ENCODE results near the gene FAM241B.

FAM241B gene

DNA sequence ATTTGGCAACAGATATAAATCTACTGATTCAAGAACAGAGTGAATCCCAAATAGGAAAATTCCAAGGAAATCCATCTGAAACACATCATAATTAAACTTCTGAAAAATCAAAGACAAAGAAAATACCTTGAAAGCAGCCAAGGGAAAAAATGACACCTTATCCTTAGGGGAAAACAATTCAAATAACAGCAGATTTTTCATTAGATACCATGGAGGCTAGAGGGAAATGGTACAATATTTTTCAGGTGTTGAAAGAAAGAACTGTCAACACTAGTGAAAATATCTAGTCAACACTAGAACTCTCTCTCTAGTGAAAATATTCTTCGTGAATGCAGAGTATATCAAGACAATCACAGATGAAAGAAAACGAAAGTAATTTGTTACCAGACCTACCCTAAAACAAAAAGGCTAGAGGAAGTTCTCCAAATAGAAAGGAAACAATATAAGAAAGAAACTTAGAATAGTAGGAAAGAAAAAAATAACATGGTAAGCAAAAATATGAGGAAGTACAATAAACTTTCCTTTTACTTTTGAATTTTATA lies 5.7 kb upstream of the FAM241B start:
- no peak for DNase-seq (ENCODE audit: low read depth in 1 of 2, low spot score in 1 of 2)
- in situ Hi-C loops (cut with HindIII; ENCODE audit: low pct_unique_long_range_greater_than_20kb, low sequenced_read_pairs): no loop called here
- no peak for TF ChIP-seq JUND (IDR thresholded peaks at IDR 0.05; ENCODE audit: low read depth)

DNA sequence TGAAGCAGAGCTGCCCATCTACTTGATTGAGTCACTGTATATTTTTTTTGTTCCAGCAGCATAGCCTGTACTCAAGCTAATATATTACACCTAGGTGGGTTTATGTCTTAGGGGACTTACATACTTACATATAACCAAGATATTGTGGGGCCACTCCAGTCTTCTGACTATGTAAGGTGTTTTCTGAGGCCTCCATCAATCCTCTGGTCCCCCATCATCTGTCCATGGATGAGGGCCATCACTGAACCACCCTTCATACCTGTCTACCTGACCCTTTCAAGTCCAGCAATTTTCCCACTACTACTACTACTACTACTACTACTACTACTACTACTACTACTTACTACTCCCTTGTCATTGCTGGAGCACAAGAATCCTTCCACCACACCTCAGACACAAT lies 3.2 kb upstream of the FAM241B start:
- TF ChIP-seq JUND (IDR thresholded peaks at IDR 0.05; ENCODE audit: low read depth): no peak
- DNase-seq (ENCODE audit: low read depth in 1 of 2, low spot score in 1 of 2): no peak
- in situ Hi-C loops (cut with HindIII; ENCODE audit: low pct_unique_long_range_greater_than_20kb, low sequenced_read_pairs): no loop called here

DNA sequence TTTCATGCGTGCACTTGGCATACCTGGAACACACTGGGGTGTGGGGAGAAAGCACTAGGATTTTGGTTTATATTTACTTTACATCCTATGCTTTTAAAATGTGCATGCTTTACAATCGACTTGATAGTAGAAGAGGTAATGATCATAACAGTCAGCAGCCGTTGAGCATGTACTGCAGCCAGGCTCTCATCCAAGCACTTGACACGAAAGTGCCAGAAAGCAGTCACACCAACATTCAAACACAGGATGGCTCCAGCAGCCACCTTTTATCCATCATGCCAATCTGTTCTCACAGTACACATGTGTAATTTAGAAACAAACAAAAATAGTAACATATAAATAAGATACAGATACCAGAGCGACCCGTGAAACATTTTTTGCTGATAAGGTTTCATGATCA lies 1.2 kb upstream of the FAM241B start:
- in situ Hi-C loops (cut with HindIII; ENCODE audit: low pct_unique_long_range_greater_than_20kb, low sequenced_read_pairs): no loop called here
- DNase-seq (ENCODE audit: low read depth in 1 of 2, low spot score in 1 of 2): no peak
- TF ChIP-seq JUND (IDR thresholded peaks at IDR 0.05; ENCODE audit: low read depth): no peak

DNA sequence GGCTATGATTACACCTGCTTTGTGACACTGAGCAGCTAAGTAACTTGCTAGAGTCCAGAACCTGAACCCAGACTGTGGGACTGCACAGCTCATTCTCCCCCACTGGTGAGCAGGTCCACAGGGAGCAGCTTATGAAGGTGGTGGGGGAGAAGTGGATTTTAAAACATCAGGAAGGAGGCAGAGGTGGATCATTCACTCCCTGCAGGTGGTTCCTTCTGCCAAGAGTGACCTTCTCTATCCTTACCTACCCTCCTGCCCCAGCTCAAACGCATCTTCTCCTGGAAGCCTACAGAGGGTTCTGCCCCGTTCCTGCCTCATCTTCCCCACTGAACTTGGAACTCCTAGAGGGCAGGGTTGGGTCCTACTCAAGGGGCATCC lies 539 bp upstream of the FAM241B start:
- TF ChIP-seq JUND (IDR thresholded peaks at IDR 0.05; ENCODE audit: low read depth): no peak
- no peak for DNase-seq (ENCODE audit: low read depth in 1 of 2, low spot score in 1 of 2)
- in situ Hi-C loops (cut with HindIII; ENCODE audit: low pct_unique_long_range_greater_than_20kb, low sequenced_read_pairs): no loop called here

DNA sequence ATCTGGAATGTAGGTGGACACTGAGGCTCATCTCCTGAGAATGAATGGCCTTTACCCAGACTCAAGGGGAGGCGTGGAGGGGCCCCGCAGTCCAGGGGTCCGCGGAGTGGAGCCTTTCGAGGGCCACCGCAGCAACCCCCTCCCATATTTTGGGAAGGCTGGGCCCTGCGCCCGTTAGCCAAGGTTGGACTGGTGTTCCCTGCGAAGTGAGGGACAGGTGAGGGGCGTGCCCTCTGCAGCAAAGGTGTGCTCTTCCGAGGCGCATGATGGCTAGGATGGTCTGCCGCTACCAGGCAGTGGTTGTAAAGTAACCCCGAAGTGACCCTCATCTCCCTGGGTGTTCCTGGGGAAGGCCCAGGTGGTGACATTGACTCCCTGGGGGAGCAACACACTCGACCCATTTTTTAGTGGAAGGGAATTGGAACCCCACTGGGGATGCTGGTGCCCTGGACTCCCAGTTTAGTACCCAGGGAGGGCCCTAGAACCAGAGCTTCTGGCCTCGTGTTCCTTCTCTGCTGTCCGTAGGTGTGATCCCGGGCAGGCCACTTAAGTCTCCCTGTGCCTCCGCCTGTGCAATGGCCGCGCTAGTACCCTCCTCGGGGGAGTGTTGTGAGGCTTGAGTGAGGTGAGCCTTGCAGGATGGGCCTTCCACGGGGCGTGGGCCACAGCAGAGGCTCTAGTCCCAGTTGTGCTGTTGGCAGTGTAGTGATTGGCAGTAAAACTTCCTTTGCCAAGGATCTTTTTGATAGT lies 779 bp downstream of the FAM241B start:
- no peak for DNase-seq (ENCODE audit: low read depth in 1 of 2, low spot score in 1 of 2)
- in situ Hi-C loops (cut with HindIII; ENCODE audit: low pct_unique_long_range_greater_than_20kb, low sequenced_read_pairs): no loop called here
- no peak for TF ChIP-seq JUND (IDR thresholded peaks at IDR 0.05; ENCODE audit: low read depth)

DNA sequence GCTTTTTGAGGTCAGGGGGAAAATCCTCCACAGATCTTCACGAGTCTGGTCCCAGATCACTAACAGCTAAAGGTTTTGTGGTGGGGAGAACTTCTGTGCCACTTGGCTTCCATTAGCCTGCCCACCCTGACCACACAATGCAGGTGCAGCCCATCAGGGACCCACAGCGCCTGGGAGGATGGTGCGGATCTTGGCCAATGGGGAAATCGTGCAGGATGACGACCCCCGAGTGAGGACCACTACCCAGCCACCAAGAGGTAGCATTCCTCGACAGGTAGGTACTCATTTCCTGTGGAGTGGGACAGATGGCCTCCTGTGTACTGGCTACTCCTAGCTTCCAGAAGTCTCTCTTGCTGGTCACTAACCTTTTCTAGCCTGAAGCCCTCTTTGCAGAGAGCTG lies 1.5 kb downstream of the FAM241B start:
- TF ChIP-seq JUND (IDR thresholded peaks at IDR 0.05; ENCODE audit: low read depth): no peak
- DNase-seq (ENCODE audit: low read depth in 1 of 2, low spot score in 1 of 2): no peak
- in situ Hi-C loops (cut with HindIII; ENCODE audit: low pct_unique_long_range_greater_than_20kb, low sequenced_read_pairs): no loop called here

DNA sequence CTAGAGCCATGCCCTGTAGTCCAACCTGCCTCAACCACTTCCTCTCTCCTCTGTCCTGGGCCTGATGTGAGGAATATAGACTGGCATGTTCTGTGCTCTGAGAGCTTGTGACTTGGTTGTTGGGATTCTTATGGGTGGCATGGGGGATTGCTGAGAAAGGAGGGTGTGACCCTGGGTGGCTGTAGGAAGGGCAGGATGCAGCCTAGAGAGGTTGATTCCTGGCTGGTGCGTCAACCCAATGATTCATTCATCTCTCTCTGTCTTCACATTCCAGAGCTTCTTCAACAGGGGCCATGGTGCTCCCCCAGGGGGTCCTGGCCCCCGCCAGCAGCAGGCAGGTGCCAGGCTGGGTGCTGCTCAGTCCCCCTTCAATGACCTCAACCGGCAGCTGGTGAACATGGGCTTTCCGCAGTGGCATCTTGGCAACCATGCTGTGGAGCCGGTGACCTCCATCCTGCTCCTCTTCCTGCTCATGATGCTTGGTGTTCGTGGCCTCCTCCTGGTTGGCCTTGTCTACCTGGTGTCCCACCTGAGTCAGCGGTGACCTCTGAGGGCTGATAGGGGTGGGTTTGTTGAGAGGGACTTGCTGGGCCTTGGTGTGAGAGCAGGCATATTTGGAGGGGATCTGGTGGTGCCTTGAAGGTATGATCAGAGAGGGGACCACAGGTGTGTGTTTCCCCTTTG lies 2.6 kb downstream of the FAM241B start:
- DNase-seq (ENCODE audit: low read depth in 1 of 2, low spot score in 1 of 2): no peak
- in situ Hi-C loops (cut with HindIII; ENCODE audit: low pct_unique_long_range_greater_than_20kb, low sequenced_read_pairs): no loop called here
- no peak for TF ChIP-seq JUND (IDR thresholded peaks at IDR 0.05; ENCODE audit: low read depth)

DNA sequence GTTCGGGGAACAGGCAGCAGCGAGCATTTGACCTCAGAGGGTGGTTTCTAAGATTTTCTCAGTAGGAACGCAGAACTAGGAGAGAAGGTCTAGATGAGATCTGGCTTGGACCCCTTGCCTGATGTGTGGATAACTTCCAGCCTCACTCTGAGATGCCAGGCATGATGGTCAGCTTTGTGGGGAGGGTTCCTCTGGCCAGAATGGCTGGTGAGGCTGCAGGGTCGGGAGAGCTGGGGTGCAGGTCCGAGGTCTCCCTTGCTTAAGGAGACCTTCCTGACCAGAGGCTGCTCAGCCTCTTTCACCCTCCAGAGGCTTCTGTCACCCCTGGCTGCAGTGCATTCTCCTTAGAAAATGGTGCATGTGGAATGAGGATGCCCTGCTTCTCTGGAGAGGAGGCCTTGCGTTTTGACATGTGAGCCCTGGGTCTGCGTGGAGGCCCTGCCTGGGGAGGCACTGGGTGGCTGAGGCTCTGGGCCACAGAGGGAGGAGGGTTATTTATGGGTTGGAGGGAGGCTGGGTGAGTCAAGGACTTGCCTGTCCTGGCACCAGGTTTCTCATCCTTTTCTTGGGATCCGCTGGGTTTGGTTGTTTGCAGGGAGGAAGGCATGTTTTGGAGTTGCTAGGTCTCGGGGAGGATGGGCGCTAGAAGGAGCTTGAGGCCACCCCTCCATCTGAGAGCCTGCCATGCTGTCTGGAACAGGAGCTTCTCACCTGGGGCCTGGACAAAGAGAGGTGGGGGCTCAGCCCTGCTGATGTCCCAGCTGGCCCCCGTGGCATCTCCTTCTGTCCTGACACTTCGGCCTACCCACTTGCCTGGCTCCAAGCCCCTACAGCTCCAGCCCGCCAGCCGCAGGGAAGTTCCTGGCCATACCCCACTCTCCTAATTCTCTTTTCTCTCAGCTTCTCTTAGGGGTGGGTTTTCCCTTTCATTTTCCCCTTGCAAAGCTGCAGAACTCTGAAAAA lies 3.9 kb downstream of the FAM241B start:
- DNase-seq (ENCODE audit: low read depth in 1 of 2, low spot score in 1 of 2): no peak
- TF ChIP-seq JUND (IDR thresholded peaks at IDR 0.05; ENCODE audit: low read depth): no peak
- in situ Hi-C loops (cut with HindIII; ENCODE audit: low pct_unique_long_range_greater_than_20kb, low sequenced_read_pairs): no loop called here

DNA sequence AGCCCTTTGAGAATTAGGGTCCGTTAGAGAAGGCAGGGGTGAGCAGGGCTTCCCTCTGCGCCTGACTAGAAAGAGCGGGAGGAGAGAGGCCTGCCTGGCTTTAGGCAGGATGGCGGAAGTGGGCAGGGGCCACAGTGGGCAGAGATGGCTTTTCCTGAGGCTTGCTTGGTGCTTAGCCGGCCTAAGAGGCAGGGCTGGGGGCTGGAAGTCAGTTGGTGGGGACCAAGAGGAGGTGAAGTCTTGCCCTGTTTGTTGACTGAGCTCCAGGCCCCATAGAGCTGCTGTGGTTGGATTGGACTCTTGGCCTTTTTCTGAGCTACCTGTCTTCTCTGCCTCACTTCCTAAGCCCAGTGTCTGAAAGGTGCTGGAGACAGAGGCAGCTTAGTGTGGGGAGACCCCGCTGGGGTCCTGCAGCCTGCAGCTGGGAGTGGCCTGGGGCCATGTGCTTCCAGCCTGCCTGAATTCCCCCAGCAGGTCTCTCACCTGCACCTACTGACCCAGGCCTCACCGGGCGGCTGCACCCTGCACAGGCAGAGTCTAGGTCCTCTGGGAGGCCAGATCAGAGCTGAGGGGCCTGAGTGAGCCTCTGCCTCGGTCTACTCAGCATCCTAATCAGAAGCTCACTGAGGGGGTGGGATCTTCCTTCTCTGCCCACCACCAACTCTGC lies 4.8 kb downstream of the FAM241B start:
- in situ Hi-C loops (cut with HindIII; ENCODE audit: low pct_unique_long_range_greater_than_20kb, low sequenced_read_pairs): no loop called here
- DNase-seq (ENCODE audit: low read depth in 1 of 2, low spot score in 1 of 2): no peak
- TF ChIP-seq JUND (IDR thresholded peaks at IDR 0.05; ENCODE audit: low read depth): no peak

DNA sequence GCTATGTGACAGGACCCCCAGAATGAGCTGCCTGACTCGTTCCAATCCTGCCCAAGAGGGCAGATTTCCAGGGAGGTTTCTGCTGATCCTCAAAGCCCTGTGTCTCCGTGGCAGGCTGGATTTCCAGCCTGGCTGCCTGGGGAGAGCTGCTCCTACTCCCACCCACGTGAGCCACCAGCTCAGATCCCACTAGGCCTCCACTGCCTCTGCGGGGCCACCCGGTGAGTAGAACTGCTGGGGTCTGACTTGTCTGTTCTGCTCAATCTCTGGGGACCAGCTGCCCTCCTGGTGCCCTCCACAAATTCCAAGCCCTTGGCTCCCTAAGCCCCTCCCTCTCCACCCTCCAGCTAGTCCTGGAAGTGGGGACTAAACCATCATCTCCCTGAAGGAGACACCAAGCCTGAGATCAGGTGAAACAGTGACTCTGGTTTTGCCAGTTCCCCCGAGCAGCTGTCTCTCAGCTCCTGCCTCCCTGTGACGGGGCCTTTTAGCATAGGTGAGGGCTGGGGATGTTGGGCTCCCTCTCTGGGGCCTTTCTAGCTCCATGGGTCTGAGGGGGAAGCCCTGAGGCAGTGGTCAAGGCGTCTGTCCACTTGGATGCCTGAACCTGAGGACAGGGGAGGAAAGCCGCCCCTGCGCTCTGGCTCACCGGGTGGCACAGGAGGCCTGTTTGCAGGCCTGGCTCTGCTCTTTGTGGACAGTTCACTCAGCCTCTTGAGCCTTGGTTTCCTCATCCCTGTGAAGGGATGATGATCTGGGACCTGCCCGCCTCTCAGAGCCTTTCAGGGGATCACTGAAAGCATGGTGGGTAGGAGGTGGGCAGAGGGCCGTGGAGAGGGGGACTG lies 5.6 kb downstream of the FAM241B start:
- no peak for DNase-seq (ENCODE audit: low read depth in 1 of 2, low spot score in 1 of 2)
- TF ChIP-seq JUND (IDR thresholded peaks at IDR 0.05; ENCODE audit: low read depth): no peak
- in situ Hi-C loops (cut with HindIII; ENCODE audit: low pct_unique_long_range_greater_than_20kb, low sequenced_read_pairs): no loop called here

DNA sequence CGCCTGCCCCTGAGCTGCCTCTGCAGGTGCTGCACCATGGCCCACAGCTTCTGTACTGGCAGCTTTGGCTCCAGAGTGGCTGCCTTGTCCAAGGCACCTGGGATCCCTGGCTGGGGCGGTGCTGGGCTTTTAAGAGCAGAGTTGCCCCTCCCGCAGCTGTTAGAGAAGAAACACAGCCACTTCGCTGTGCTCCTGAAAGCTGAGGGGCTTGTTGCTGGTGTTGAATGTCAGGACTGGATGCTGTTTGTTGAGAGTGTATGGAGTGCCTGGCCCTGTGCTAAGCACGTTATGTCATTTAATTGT lies 6.2 kb downstream of the FAM241B start:
- DNase-seq (ENCODE audit: low read depth in 1 of 2, low spot score in 1 of 2): no peak
- in situ Hi-C loops (cut with HindIII; ENCODE audit: low pct_unique_long_range_greater_than_20kb, low sequenced_read_pairs): no loop called here
- no peak for TF ChIP-seq JUND (IDR thresholded peaks at IDR 0.05; ENCODE audit: low read depth)

Data from T47D (cell line).